Mononuclear cell (primary cell): Measurements from ENCODE around the gene GNG7. TPM values are rescaled to one million over a fixed set of nuclear protein-coding genes. Genes with fewer than 3 reads are reported as not detected.
"Not testable (repeated sequence)": the region's sequence is repeated elsewhere in the genome, so short reads cannot be mapped to it uniquely, and the experiment has no call there.

Experiments used
- H3K27me3 ChIP-seq: 2 replicates; pipeline ENCODE4 v1.6.0; 2011; ENCODE audit warnings: low read length, control low read depth; ENCODE audit not compliant: insufficient read depth
- H3K4me1 ChIP-seq: 2 replicates; pipeline ENCODE4 v1.5.1; 2011; ENCODE audit warnings: mild to moderate bottlenecking, low read length, control low read depth; ENCODE audit not compliant: insufficient read depth
- H3K4me3 ChIP-seq: 2 replicates; pipeline ENCODE4 v1.5.1; 2011; ENCODE audit warnings: mild to moderate bottlenecking, low read length, moderate library complexity
- H3K9me3 ChIP-seq: 2 replicates; pipeline ENCODE4 v1.5.1; 2011; ENCODE audit warnings: low read depth, mild to moderate bottlenecking, control low read depth, low read length
- total RNA-seq: library from RNA; depleted of rRNA; stranded (reverse); fragments of >200 nt; gene quantifications from one replicate; pipeline ENCODE4 v1.2.3, GENCODE V29; 2012

GNG7 gene
- total RNA-seq, 1 donor = 2.0 TPM

DNA sequence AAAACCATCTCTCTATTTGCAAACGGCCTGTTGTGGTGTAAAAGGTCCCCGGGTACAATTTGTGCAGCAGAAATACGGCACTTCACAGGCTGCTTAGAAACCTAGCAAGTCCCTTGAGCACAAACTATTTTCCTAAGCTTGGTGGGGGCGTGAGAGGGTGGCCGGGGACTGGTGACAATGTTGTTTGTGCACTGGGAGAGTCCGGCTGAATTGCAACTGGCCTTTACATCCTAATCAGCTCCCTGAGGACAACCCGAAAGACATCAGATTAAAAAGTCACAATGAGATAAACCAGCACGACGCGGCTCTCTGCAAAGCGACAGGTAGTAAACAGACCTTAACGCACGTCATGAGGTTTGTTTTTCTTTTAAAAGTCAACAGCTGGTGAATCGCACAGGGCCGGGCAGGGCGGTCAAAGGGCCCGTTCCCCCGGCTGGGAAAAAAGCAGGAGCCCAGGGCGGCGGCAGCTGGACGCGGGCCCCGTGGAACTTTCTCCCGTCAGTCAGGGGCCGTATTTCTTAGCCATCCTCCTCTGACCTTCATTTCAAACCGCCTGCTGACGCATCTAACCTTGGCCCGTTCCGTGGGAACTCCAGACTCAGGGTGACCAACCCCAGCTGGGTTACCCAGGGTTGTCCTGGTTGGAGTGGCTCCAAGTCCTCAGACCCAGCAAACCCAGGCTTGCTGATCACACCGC, 114.3 kb downstream of the GNG7 start:
- H3K9me3 ChIP-seq = no peaks in the 10 kb centered on the region
- H3K4me1 ChIP-seq = no peaks in the 10 kb centered on the region

DNA sequence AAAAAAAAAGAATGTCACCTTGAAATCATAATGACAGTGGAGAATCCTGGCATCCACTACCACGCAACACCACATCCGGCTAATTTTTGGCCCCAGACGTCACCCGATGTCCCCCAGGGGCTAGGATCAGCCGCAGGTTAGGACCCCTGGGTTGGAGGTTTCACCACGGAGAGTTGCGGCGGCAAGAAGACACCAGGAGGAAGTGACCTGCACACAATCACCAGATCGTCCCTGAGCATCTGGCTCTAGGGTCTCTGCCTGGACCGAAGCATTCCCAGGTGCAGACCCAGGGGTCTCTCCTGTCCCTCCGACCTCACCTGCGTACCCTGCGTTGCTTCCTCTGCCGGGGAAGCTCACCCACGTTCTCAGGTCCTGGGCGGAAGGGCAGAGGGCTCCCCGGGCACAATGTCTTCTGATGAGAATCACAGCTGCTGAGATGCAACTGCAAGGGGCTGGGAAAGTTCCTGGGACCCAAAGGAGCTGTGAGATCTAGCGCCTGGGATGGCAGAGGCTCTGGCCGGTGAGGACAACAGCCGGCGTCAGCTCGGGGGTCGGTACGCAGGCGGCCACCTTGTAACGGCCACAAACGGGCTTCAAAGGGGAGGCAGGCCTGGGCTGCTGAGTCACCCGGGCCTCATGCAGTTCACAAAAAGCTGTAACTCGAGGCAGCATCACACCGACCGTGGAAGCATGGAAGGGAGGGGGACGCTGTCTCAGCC, 115.3 kb downstream of the GNG7 start:
- H3K9me3 ChIP-seq = no peaks in the 10 kb centered on the region
- no peaks in the 10 kb centered on the region for H3K4me1 ChIP-seq
- no peak overlapping the region for H3K4me3 ChIP-seq
- H3K27me3 ChIP-seq = no peaks in the 10 kb centered on the region

More for the DNA sequence above, 114.3 kb downstream of the GNG7 start:
- H3K4me3 ChIP-seq = no peak overlapping the region
- no peaks in the 10 kb centered on the region for H3K27me3 ChIP-seq

DNA sequence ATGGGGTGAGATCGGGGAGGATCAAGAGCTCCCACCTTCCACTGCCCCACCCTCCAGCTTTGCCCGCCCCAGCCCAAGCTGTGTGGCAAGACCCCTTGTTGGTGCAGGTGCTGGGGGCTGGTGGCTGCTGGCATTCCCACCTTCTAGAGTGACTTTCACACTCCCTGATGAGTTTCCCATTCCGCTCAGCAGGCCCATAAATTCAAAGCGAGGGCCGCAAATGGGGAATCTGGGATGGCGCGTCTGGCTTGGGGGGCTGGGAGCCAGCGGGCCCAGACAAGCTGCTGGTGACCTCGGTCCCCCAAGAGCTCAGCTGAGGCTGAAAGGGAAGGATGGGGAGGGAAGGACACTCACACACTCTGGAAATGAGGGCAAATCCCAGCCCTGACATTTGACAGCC, 116.3 kb downstream of the GNG7 start:
- H3K4me1 ChIP-seq = no peaks in the 10 kb centered on the region
- no peaks in the 10 kb centered on the region for H3K9me3 ChIP-seq
- H3K4me3 ChIP-seq = no peak overlapping the region
- no peaks in the 10 kb centered on the region for H3K27me3 ChIP-seq

GRCh38 chr19:2584002-2584401, 118.5 kb downstream of the GNG7 start:
- Histone ChIP-seq H3K27me3 (no peaks in the 10 kb centered on the region), H3K4me3 (no peak overlapping the region), H3K4me1 (peaks cover 8% of the 10 kb centered on the region), H3K9me3 (no peaks in the 10 kb centered on the region)

- H3K9me3 ChIP-seq = no peaks in the 10 kb centered on the region
- no peak overlapping the region for H3K4me3 ChIP-seq
- no peaks in the 10 kb centered on the region for H3K27me3 ChIP-seq
- peaks cover 12% of the 10 kb centered on the region for H3K4me1 ChIP-seq
Measured at GRCh38 chr19:2582984-2583956, 119.2 kb downstream of the GNG7 start.

DNA sequence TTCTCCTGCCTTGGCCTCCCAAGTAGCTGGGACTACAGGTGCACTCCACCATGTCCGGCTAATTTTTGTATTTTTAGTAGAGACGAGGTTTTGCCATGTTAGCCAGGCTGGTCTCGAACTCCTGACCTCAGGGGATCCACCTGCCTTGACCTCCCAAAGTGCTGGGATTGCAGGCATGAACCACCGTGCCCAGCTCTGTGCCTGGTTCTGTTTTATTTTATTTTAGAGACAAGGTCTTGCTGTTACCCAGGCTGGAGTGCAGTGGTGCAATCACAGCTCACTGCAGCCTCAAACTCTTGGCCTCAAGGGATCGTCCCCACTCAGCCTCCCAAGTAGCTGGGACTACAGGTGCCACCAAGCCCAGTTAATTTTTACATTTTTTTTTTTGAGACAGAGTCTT, 122.1 kb downstream of the GNG7 start:
- peaks cover 12% of the 10 kb centered on the region for H3K4me1 ChIP-seq
- H3K27me3 ChIP-seq, H3K4me3 ChIP-seq, H3K9me3 ChIP-seq: not testable (repeated sequence)

- Histone ChIP-seq H3K4me1 (peaks cover 12% of the 10 kb centered on the region), H3K27me3 (no peaks in the 10 kb centered on the region), H3K4me3 (no peak overlapping the region), H3K9me3 (no peaks in the 10 kb centered on the region)
Measured at GRCh38 chr19:2579678-2580280, 122.7 kb downstream of the GNG7 start.

DNA sequence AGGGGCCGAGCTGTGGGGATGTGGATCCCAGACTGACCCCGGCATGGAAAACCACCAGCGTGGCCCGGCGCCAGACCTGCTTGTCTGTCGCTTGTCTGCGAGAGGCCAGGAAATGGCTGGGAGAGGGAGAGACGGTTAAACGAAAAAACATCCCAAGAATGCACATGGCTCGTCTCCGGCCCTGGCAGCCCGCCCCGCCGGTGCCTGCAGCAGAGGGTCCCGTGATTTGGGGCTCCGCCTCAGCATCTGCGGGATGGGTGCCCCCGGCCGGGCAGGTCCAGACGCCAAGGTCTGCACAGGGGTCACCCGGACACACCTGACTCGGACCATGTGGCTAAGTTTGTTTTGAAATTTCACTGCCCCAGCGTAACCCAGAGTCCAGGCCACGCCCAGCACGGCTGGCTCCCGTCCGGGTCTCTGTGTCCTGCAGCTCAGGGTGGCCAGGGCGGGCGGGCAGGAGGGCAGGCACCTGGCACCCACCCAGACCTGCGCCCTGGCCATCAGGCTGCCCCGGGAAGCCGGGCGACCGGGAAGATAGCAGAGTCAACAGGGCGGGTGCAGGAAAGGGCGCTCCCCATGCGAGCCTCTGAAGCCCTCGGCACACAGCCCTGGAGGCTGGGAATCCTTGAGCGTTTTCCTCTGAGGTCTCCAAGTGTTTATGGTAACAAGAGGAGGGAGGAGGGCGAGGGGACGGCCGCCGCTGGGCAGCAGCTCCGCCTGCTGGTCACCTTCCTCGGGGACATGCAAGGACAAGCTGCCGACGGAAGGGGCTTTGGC, 123.4 kb downstream of the GNG7 start:
- no peak overlapping the region for H3K4me3 ChIP-seq
- H3K4me1 ChIP-seq = peaks cover 12% of the 10 kb centered on the region
- H3K27me3 ChIP-seq = no peaks in the 10 kb centered on the region
- H3K9me3 ChIP-seq = no peaks in the 10 kb centered on the region

DNA sequence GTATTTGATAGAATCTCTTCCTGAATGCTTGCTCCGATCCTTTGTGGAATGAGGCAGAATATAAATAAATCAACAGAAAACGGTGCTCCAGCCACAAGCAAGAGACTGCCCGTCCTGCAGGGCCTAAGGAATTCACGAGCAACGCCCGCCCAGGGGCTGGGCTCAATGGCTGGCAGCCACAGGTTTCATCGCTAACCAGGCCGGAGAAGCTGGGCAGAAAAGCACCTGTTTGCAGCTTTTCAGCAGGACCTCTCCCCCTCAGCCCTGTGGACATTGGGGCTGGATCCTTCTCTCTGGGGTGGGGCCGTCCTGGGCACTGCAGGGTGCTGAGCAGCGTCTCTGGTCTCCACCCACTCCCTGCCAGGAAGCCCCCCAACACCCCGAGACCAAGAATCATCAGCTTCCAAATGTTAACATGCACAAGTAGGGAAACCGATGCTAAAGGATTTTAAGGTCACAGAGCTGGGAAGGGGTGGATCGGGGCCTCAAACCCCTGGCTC, 124.1 kb downstream of the GNG7 start:
- H3K4me1 ChIP-seq = peaks cover 12% of the 10 kb centered on the region

GRCh38 chr19:2577722-2578335, 124.7 kb downstream of the GNG7 start:
- Histone ChIP-seq H3K4me1 (peaks cover 12% of the 10 kb centered on the region), H3K9me3 (no peaks in the 10 kb centered on the region), H3K4me3 (no peak overlapping the region), H3K27me3 (no peaks in the 10 kb centered on the region)

More for the DNA sequence above, 124.1 kb downstream of the GNG7 start:
- Histone ChIP-seq H3K9me3 (no peaks in the 10 kb centered on the region), H3K27me3 (no peaks in the 10 kb centered on the region), H3K4me3 (no peak overlapping the region)

GRCh38 chr19:2575734-2576481, 126.6 kb downstream of the GNG7 start:
- H3K4me1 ChIP-seq = peaks cover 12% of the 10 kb centered on the region
- no peaks in the 10 kb centered on the region for H3K27me3 ChIP-seq
- no peak overlapping the region for H3K4me3 ChIP-seq
- H3K9me3 ChIP-seq = no peaks in the 10 kb centered on the region

DNA sequence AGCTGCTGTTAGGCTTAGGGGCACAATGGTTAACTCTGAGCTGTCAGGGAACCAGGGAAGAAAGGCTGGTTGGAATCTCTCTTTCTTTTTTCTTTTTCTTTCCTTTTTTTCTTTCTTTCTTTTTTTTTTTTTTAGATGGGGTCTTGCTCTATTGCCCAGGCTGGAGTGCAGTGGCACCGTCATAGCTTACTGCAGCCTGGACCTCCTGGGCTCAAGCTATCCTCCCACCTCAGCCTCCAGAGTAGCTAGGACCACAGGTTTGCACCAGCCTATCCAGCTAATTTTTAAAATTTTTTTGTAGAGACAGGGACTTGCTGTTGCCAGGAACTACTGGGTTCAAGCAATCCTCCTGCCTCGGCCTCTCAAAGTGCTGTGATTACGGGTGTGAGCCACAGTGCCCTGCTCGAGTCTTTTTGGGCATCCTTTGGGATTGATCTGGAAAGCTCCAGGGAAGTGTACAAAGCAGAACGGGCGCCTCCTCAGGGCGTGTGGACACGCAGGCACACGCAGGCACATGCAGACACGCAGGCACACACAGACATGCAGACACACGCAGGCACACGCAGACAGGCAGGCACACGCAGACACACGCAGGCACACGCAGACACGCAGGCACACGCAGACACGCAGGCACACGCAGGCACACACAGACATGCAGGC, 127.4 kb downstream of the GNG7 start:
- Histone ChIP-seq H3K4me3 (no peak overlapping the region), H3K27me3 (no peaks in the 10 kb centered on the region), H3K4me1 (peaks cover 12% of the 10 kb centered on the region), H3K9me3 (no peaks in the 10 kb centered on the region)

GRCh38 chr19:2574478-2574931, 128.0 kb downstream of the GNG7 start:
- no peaks in the 10 kb centered on the region for H3K27me3 ChIP-seq
- no peaks in the 10 kb centered on the region for H3K9me3 ChIP-seq
- H3K4me1 ChIP-seq = peaks cover 10% of the 10 kb centered on the region
- no peak overlapping the region for H3K4me3 ChIP-seq
